Small intestine (tissue), 7 donors: ENCODE results near the gene TBC1D10B. TPM values are rescaled to one million over a fixed set of nuclear protein-coding genes. Genes with fewer than 3 reads are reported as not detected.
"Not testable (repeated sequence)": the region's sequence is repeated elsewhere in the genome, so short reads cannot be mapped to it uniquely, and the experiment has no call there.

Source experiments
- DNase-seq, 2 donors: peaks; one replicate each; pipeline versions ENCODE4 v3.0.0 to v3.0.0-alpha.2; 2013
- FAIRE-seq: peaks from 2 replicates; lab custom pipeline; 2012; peaks lifted over from hg19 to GRCh38; lab: Jason Lieb, UNC
- H3K27ac ChIP-seq, 3 donors: one replicate each; pipeline ENCODE4 v1.5.1; 2013; ENCODE audit warnings: low read length in 2 of 3, mild to moderate bottlenecking in 2 of 3, control low read depth in 1 of 3, inconsistent platforms in 1 of 3, low read depth in 1 of 3, moderate library complexity in 1 of 3
- H3K27me3 ChIP-seq, 3 donors: one replicate each; pipeline ENCODE4 v1.6.1; 2013; ENCODE audit warnings: low read length in 3 of 3, inconsistent platforms in 1 of 3; ENCODE audit not compliant: control insufficient read depth in 3 of 3, insufficient read depth in 3 of 3
- H3K36me3 ChIP-seq, 3 donors: one replicate each; pipeline ENCODE4 v1.6.1; 2013; ENCODE audit warnings: low read length in 3 of 3, inconsistent platforms in 1 of 3, low read depth in 1 of 3, mild to moderate bottlenecking in 1 of 3, moderate library complexity in 1 of 3; ENCODE audit not compliant: control insufficient read depth in 3 of 3, insufficient read depth in 2 of 3
- H3K4me1 ChIP-seq, 3 donors: one replicate each; pipeline ENCODE4 v1.6.1; 2013; ENCODE audit warnings: low read length in 2 of 3, inconsistent platforms in 1 of 3, low read depth in 1 of 3, mild to moderate bottlenecking in 1 of 3, moderate library complexity in 1 of 3; ENCODE audit not compliant: control insufficient read depth in 3 of 3, insufficient read depth in 2 of 3
- H3K4me3 ChIP-seq, 3 donors: one replicate each; pipeline ENCODE4 v1.5.1; 2013; ENCODE audit warnings: low read length in 3 of 3, control low read depth in 1 of 3, inconsistent platforms in 1 of 3, low read depth in 1 of 3, mild to moderate bottlenecking in 1 of 3, moderate library complexity in 1 of 3
- H3K9me3 ChIP-seq, 2 donors: one replicate each; pipeline ENCODE4 v1.6.1; 2013; ENCODE audit warnings: low read depth in 1 of 2, low read length in 1 of 2; ENCODE audit not compliant: control insufficient read depth in 2 of 2, insufficient read depth in 1 of 2
- WGBS, 3 donors: extraction: QIAGEN DNeasy Blood & Tissue Kit; methylation state at CpG; one replicate each; pipeline ENCODE4 v1.1.7; 2013; 5-methylcytosine and 5-hydroxymethylcytosine counted together
- polyA plus RNA-seq, 4 donors: library from polyadenylated mRNA; stranded (reverse) in 3 of 4; unstranded in 1 of 4; fragments of 200-250 nt in 3 of 4; fragments of 120-200 nt in 1 of 4; gene quantifications; one replicate each; pipeline versions ENCODE4 v1.2.1 to v1.2.3, GENCODE V29; 2013
- donor health status: healthy with polysubstance abuse.
- donor health status: control.
- donor health status: control.
- donor health status: Bipolar disorder and iron deficiency.
- donor health status: healthy.

The TBC1D10B gene
- polyA plus RNA-seq, 4 donors = 30.8 to 46.1 (median 41.9) TPM

DNA sequence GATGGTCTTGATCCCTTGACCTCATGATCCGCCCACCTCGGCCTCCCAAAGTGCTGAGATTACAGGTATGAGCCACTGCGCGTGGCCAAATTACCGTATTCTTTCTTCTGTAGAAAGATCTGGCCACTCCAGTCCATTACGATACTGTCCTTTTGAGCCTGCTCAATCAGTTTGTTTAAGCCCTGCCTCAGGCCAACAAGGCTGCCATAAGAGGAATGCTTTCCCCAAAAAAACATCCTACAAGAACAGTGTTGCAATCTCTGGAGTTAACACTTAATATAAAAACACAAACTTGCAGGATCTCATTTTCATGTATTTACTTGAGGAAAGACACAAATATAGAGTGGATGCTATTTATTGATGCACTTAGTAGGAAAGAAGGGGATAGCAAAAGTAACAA, 46.1 kb downstream of the TBC1D10B start:
- not testable (repeated sequence) for FAIRE-seq, H3K27me3 ChIP-seq, H3K4me1 ChIP-seq, H3K36me3 ChIP-seq, H3K9me3 ChIP-seq, H3K27ac ChIP-seq, DNase-seq, H3K4me3 ChIP-seq
- 92 to 95% (median 93%) methylated on average over 6 of the region's 6 CpGs for WGBS, 3 donors

DNA sequence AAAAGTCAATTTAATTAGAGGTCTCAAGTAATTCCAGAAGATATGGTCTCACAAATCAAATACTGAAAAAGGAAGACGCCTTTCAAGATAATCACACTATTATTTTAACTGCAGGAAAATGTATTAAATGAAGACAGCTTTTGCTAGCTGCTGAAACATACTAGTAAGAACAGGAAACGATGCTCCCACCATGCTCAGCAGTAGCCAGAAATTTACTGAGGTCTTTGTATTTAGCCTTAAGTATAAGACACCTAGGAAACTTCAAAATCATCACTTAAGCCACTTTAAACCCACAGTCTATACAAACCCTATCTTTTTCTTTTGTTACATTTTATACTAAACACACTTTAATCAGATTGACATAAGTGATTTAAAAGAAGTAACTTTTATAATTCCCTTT, 51.6 kb downstream of the TBC1D10B start:
- H3K9me3 ChIP-seq, DNase-seq, H3K36me3 ChIP-seq, H3K4me3 ChIP-seq, H3K27me3 ChIP-seq, H3K4me1 ChIP-seq, H3K27ac ChIP-seq: not testable (repeated sequence)
- whole genome bisulfite sequencing, 3 donors = 65 to 77% (median 72%) methylated on average over 1 to 2 of the region's 2 CpGs
- FAIRE-seq = peak; percentile 10

DNA sequence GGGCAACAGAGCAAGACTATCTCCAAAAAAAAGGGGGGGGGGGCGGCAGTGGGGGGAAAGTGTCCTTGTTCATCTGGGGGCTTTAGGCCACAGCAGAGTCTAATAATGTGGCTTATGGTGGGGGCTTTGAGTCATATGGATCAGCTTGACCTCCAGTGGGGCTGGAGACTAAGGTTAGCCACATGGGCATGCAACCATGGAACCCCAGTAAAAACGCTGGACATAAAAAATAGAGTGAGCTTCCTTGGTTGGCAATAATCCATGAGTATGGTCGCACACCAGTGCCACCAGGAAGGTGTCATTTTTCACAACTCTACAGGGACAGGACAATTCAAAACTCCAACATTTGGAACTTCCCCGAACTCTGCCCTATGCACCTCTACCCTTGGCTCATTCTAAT, 59.4 kb downstream of the TBC1D10B start:
- not testable (repeated sequence) for H3K27me3 ChIP-seq, FAIRE-seq, H3K4me1 ChIP-seq, DNase-seq, H3K27ac ChIP-seq, H3K9me3 ChIP-seq, H3K4me3 ChIP-seq, H3K36me3 ChIP-seq
- 85 to 100% (median 86%) methylated on average over 1 to 3 of the region's 4 CpGs for WGBS, 3 donors

DNA sequence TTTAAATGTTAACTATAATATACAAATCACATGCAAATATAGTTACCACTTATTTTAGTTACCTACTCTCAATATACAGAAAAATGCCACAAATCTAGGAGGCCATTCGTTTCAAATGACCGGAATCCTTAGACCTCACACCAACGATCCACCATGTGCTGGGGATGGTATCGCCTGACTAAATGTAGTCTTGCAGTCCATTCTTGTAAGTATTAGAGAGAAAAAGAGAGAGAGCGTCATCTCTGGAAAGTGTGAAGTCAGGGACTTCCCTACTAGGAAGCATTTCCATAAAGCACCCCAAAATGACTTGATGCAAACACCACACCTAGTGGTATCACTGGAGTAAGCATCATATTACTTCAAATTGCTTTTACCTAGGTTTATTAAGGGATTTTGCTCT, 61.0 kb downstream of the TBC1D10B start:
- WGBS, 3 donors = 85 to 95% (median 95%) methylated on average over 5 of the region's 5 CpGs
- not testable (repeated sequence) for H3K27me3 ChIP-seq, H3K27ac ChIP-seq, H3K4me3 ChIP-seq, H3K9me3 ChIP-seq, H3K4me1 ChIP-seq, H3K36me3 ChIP-seq, DNase-seq, FAIRE-seq

Other genes with a start within 250 kb of the TBC1D10B start
- gene MAPK3, start 247.3 kb downstream of the TBC1D10B start, polyA plus RNA-seq = 100 to 1,000 TPM; 174 to 241 (median 194) TPM
- 10 to 100 TPM; 27.3 to 65.7 (median 32.7) TPM for gene CORO1A, start 186.9 kb downstream of the TBC1D10B start, polyA plus RNA-seq
- 100 to 1,000 TPM in 3 of 4 donors, 10 to 100 TPM in 1; 55.8 to 614 (median 378) TPM for gene BOLA2B, start 176.8 kb downstream of the TBC1D10B start, polyA plus RNA-seq
- 100 to 1,000 TPM in 2 of 4 donors, 10 to 100 TPM in 2; 77.2 to 318 (median 185) TPM for gene SLX1A, start 176.6 kb downstream of the TBC1D10B start, polyA plus RNA-seq
- 100 to 1,000 TPM in 2 of 4 donors, 10 to 100 TPM in 2; 34.6 to 376 (median 148) TPM for gene SULT1A3, start 171.2 kb downstream of the TBC1D10B start, polyA plus RNA-seq
- gene NPIPB13, start 122.0 kb downstream of the TBC1D10B start, polyA plus RNA-seq = 10 to 100 TPM in 2 of 4 donors, 1 to 10 TPM in 2; 2.7 to 16.6 (median 7.3) TPM
- 10 to 100 TPM; 30.0 to 43.5 (median 39.9) TPM for gene CD2BP2, start 15.2 kb downstream of the TBC1D10B start, polyA plus RNA-seq
- gene MYL11, start 4.3 kb upstream of the TBC1D10B start, polyA plus RNA-seq = 10 to 100 TPM in 1 of 4 donors, 1 to 10 TPM in 1, under 1 TPM in 1, not detected in 1; 0.82 to 26.3 (median 1.9) TPM
- 10 to 100 TPM in 1 of 4 donors, 1 to 10 TPM in 3; 4.8 to 21.1 (median 6.4) TPM for gene SEPTIN1, start 12.1 kb upstream of the TBC1D10B start, polyA plus RNA-seq
- gene ZNF48, start 24.9 kb upstream of the TBC1D10B start, polyA plus RNA-seq = 1 to 10 TPM; 1.6 to 7.0 (median 3.9) TPM
- 1 to 10 TPM; 2.5 to 5.3 (median 3.6) TPM for gene ZNF771, start 37.1 kb upstream of the TBC1D10B start, polyA plus RNA-seq
- gene DCTPP1, start 59.5 kb upstream of the TBC1D10B start, polyA plus RNA-seq = 100 to 1,000 TPM in 1 of 4 donors, 10 to 100 TPM in 3; 42.4 to 116 (median 58.9) TPM
- gene SEPHS2, start 75.4 kb upstream of the TBC1D10B start, polyA plus RNA-seq = 100 to 1,000 TPM in 3 of 4 donors, 10 to 100 TPM in 1; 76.9 to 349 (median 175) TPM
- gene ITGAL, start 102.2 kb upstream of the TBC1D10B start, polyA plus RNA-seq = 1 to 10 TPM; 1.1 to 4.1 (median 2.6) TPM
- 10 to 100 TPM; 42.7 to 71.6 (median 52.6) TPM for gene ZNF768, start 156.1 kb upstream of the TBC1D10B start, polyA plus RNA-seq
- gene ZNF747, start 164.4 kb upstream of the TBC1D10B start, polyA plus RNA-seq = 10 to 100 TPM in 1 of 4 donors, 1 to 10 TPM in 3; 7.6 to 10.6 (median 8.8) TPM
- 10 to 100 TPM in 1 of 4 donors, 1 to 10 TPM in 3; 5.4 to 23.0 (median 6.2) TPM for gene ZNF764, start 187.9 kb upstream of the TBC1D10B start, polyA plus RNA-seq
- gene ZNF688, start 201.2 kb upstream of the TBC1D10B start, polyA plus RNA-seq = 10 to 100 TPM; 14.9 to 46.7 (median 24.4) TPM
- gene ZNF785, start 215.2 kb upstream of the TBC1D10B start, polyA plus RNA-seq = 10 to 100 TPM in 1 of 4 donors, 1 to 10 TPM in 3; 1.9 to 20.4 (median 4.1) TPM
- gene ZNF689, start 239.9 kb upstream of the TBC1D10B start, polyA plus RNA-seq = 1 to 10 TPM; 5.7 to 8.9 (median 7.0) TPM